ENCODE measurements around the gene LIAS.

- no peak for TF ChIP-seq YY1 (IDR thresholded peaks at IDR 0.05; ENCODE audit: insufficient read depth, insufficient read length)
- no peak for TF ChIP-seq SUZ12 (IDR thresholded peaks at IDR 0.05; ENCODE audit: extremely low read depth, insufficient read depth, insufficient read length)
Measured at GRCh38 chr4:39498727-39499020, 39.8 kb downstream of the LIAS start.
